Liver (tissue), 9 donors: ENCODE data around the gene FAAH2. TPM values are rescaled to one million over a fixed set of nuclear protein-coding genes. Genes with fewer than 3 reads are reported as not detected.
"Not testable (repeated sequence)": the region's sequence is repeated elsewhere in the genome, so short reads cannot be mapped to it uniquely, and the experiment has no call there.

Experiments used
- DNase-seq: peaks from one replicate; pipeline ENCODE4 v3.0.0-alpha.2; 2017; ENCODE audit warnings: low spot score
- H3K27ac ChIP-seq, 2 donors: one replicate each; pipeline ENCODE4 v1.7.0; 2013; ENCODE audit warnings: inconsistent platforms in 2 of 2, low read length in 2 of 2, control low read depth in 1 of 2, low read depth in 1 of 2, mild to moderate bottlenecking in 1 of 2
- H3K27me3 ChIP-seq, 4 donors: one replicate each; pipeline versions ENCODE4 v1.6.1 to v1.7.0; 2013; ENCODE audit warnings: low read length in 3 of 4, inconsistent platforms in 1 of 4, mild to moderate bottlenecking in 1 of 4, moderate library complexity in 1 of 4; ENCODE audit not compliant: control insufficient read depth in 4 of 4, insufficient read depth in 4 of 4
- H3K36me3 ChIP-seq, 4 donors: one replicate each; pipeline versions ENCODE4 v1.6.1 to v1.7.0; 2013; ENCODE audit warnings: low read length in 3 of 4, mild to moderate bottlenecking in 3 of 4, low read depth in 1 of 4, moderate library complexity in 1 of 4; ENCODE audit not compliant: control insufficient read depth in 4 of 4, insufficient read depth in 3 of 4
- H3K4me1 ChIP-seq, 4 donors: one replicate each; pipeline versions ENCODE4 v1.6.1 to v1.7.0; 2013; ENCODE audit warnings: low read length in 3 of 4, mild to moderate bottlenecking in 3 of 4, moderate library complexity in 1 of 4; ENCODE audit not compliant: control insufficient read depth in 4 of 4, insufficient read depth in 4 of 4
- H3K4me3 ChIP-seq, 3 donors: one replicate each; pipeline versions ENCODE4 v1.6.1 to v1.7.0; 2013; ENCODE audit warnings: low read length in 3 of 3, control low read depth in 1 of 3, low read depth in 1 of 3, mild to moderate bottlenecking in 1 of 3
- H3K9ac ChIP-seq, 2 donors: one replicate each; pipeline ENCODE4 v1.7.0; 2013; ENCODE audit warnings: low read length in 2 of 2, mild to moderate bottlenecking in 2 of 2, moderate library complexity in 2 of 2, control low read depth in 1 of 2, low read depth in 1 of 2
- H3K9me3 ChIP-seq, 4 donors: one replicate each; pipeline versions ENCODE4 v1.6.1 to v1.7.0; 2013; ENCODE audit warnings: low read length in 3 of 4; ENCODE audit not compliant: control insufficient read depth in 4 of 4
- ATF3 ChIP-seq: IDR thresholded peaks from 2 replicates; pipeline ENCODE4 v1.6.1; 2016; ENCODE audit warnings: antibody characterized with exemption
- CTCF ChIP-seq: fragments of 150-350 bp; IDR thresholded peaks from 2 replicates; pipeline ENCODE4 v1.5.1; 2017; ENCODE audit warnings: improper control_type of control experiment, low read depth, low read length; ENCODE audit not compliant: missing input control
- EGR1 ChIP-seq, 2 donors: IDR thresholded peaks; 2 replicates each; pipeline ENCODE4 v1.6.1; 2016 to 2018; ENCODE audit warnings: antibody characterized with exemption in 2 of 2, low read depth in 2 of 2
- FOXA1 ChIP-seq: IDR thresholded peaks from 2 replicates; pipeline ENCODE4 v1.6.1; 2016; ENCODE audit warnings: antibody characterized with exemption
- FOXA2 ChIP-seq: IDR thresholded peaks from 2 replicates; pipeline ENCODE4 v1.6.1; 2016; ENCODE audit warnings: antibody characterized with exemption
- GABPA ChIP-seq, 2 donors: IDR thresholded peaks in 1 of 2; conservative IDR thresholded peaks in 1 of 2; 2 replicates each; pipeline ENCODE4 v1.6.1; 2016; ENCODE audit warnings: antibody characterized with exemption in 2 of 2, mild to moderate bottlenecking in 1 of 2, moderate library complexity in 1 of 2
- HNF4A ChIP-seq, 2 donors: conservative IDR thresholded peaks; 2 replicates each; pipeline ENCODE4 v1.6.1; 2016; ENCODE audit warnings: antibody characterized with exemption in 2 of 2, mild to moderate bottlenecking in 2 of 2
- HNF4G ChIP-seq: IDR thresholded peaks from 2 replicates; pipeline ENCODE4 v1.6.1; 2016; ENCODE audit warnings: antibody characterized with exemption
- JUND ChIP-seq, 2 donors: IDR thresholded peaks; 2 replicates each; pipeline ENCODE4 v1.6.1; 2016; ENCODE audit warnings: antibody characterized with exemption in 2 of 2
- MAX ChIP-seq: IDR thresholded peaks from 2 replicates; pipeline ENCODE4 v1.6.1; 2016; ENCODE audit warnings: antibody characterized with exemption
- NR2F2 ChIP-seq: IDR thresholded peaks from 2 replicates; pipeline ENCODE4 v1.6.1; 2016; ENCODE audit warnings: antibody characterized with exemption
- RAD21 ChIP-seq, 2 donors: IDR thresholded peaks; 2 replicates each; pipeline ENCODE4 v1.6.1; 2016; ENCODE audit warnings: antibody characterized with exemption in 2 of 2, mild to moderate bottlenecking in 2 of 2
- RXRA ChIP-seq, 2 donors: IDR thresholded peaks; 2 replicates each; pipeline ENCODE4 v1.6.1; 2017 to 2018; ENCODE audit warnings: antibody characterized with exemption in 2 of 2, mild to moderate bottlenecking in 1 of 2
- SP1 ChIP-seq: IDR thresholded peaks from 2 replicates; pipeline ENCODE4 v1.6.1; 2018; ENCODE audit warnings: antibody characterized with exemption, mild to moderate bottlenecking
- TAF1 ChIP-seq: conservative IDR thresholded peaks from 2 replicates; pipeline ENCODE4 v1.6.1; 2016; ENCODE audit warnings: antibody characterized with exemption, mild to moderate bottlenecking
- YY1 ChIP-seq: IDR thresholded peaks from 2 replicates; pipeline ENCODE4 v1.6.1; 2016; ENCODE audit warnings: antibody characterized with exemption, mild to moderate bottlenecking
- ZBTB33 ChIP-seq: IDR thresholded peaks from 2 replicates; pipeline ENCODE4 v1.6.1; 2016; ENCODE audit warnings: antibody characterized with exemption
- WGBS: extraction: QIAGEN DNeasy Blood & Tissue Kit; methylation state at CpG from one replicate; pipeline ENCODE4 v1.1.7; 2013; 5-methylcytosine and 5-hydroxymethylcytosine counted together
- polyA plus RNA-seq, 2 donors: library from polyadenylated mRNA; stranded (reverse) in 1 of 2; unstranded in 1 of 2; fragments of 200-250 nt in 1 of 2; fragments of >200 nt in 1 of 2; fragmentation: Nextera tagmentation in 1 of 2; extraction: Ambion mirVana in 1 of 2; gene quantifications; one replicate each; pipeline versions ENCODE4 v1.2.1 to v1.2.3, GENCODE V29; 2013 to 2015
- total RNA-seq, 2 donors: library from RNA; depleted of rRNA; stranded (reverse); fragments of >200 nt; gene quantifications; one replicate each; pipeline ENCODE4 v1.2.3, GENCODE V29; 2014
- donor health status: healthy.
- donor health status: healthy.
- donor health status: healthy.
- donor health status: healthy.
- donor health status: healthy.

Gene FAAH2
- total and polyA plus RNA-seq, 4 donors = 3.6 to 13.9 (median 5.8) TPM

GRCh38 chrX:57313583-57314215 is 27.2 kb downstream of the FAAH2 start:
- Histone ChIP-seq H3K27ac (no peak overlapping the region), H3K9me3 (peaks cover 0 to 2% (median 0%) of the 10 kb centered on the region in 4 donors), H3K36me3 (peaks cover 0 to 10% (median 7%) of the 10 kb centered on the region in 4 donors), H3K9ac (no peak overlapping the region), H3K4me3 (no peak overlapping the region), H3K4me1 (no peaks in the 10 kb centered on the region), H3K27me3 (no peaks in the 10 kb centered on the region)
- DNase-seq = no peak
- TF ChIP-seq HNF4A (conservative IDR thresholded peaks at IDR 0.05) (no peak), ATF3 (no peak), YY1 (no peak), TAF1 (no peak), MAX (no peak), RXRA (IDR thresholded peaks at IDR 0.05) (no peak), CTCF (no peak), JUND (IDR thresholded peaks at IDR 0.05) (no peak), EGR1 (IDR thresholded peaks at IDR 0.05; ENCODE audit: low read depth in 2 of 2) (no peak), FOXA2 (no peak), HNF4G (no peak), GABPA (IDR thresholded peaks at IDR 0.05 in 1 of 2, conservative IDR thresholded peaks at IDR 0.05 in 1 of 2) (no peak), FOXA1 (no peak), SP1 (no peak), ZBTB33 (no peak), NR2F2 (no peak)
- WGBS = 94% methylated on average over 2 of the region's 2 CpGs

- no peak overlapping the region for H3K4me3 ChIP-seq
- TF ChIP-seq SP1 = no peak
- TF ChIP-seq HNF4G = no peak
- no peak for TF ChIP-seq MAX
- no peak for TF ChIP-seq NR2F2
- TF ChIP-seq CTCF = peak; percentile 22
- TF ChIP-seq RAD21 (IDR thresholded peaks at IDR 0.05) = peak in 1 of 2 donors; percentile 23
- no peak for DNase-seq
- no peaks in the 10 kb centered on the region for H3K9me3 ChIP-seq
- H3K36me3 ChIP-seq = peaks cover 0 to 2% (median 0%) of the 10 kb centered on the region in 4 donors
- no peaks in the 10 kb centered on the region for H3K27me3 ChIP-seq
- H3K9ac ChIP-seq = no peak overlapping the region
- no peaks in the 10 kb centered on the region for H3K4me1 ChIP-seq
- H3K27ac ChIP-seq = no peak overlapping the region
These were observed 42.5 kb downstream of the FAAH2 start for GRCh38 chrX:57329008-57329407.

GRCh38 chrX:57335790-57336189 is 49.3 kb downstream of the FAAH2 start:
- not testable (repeated sequence) for H3K4me1 ChIP-seq, DNase-seq, H3K27ac ChIP-seq, H3K9me3 ChIP-seq, H3K4me3 ChIP-seq, H3K27me3 ChIP-seq, H3K9ac ChIP-seq, H3K36me3 ChIP-seq
- WGBS = 88% methylated on average over 2 of the region's 2 CpGs
